HFF-Myc (cell line): ENCODE measurements around the gene PNN.
"Not testable (repeated sequence)": the region's sequence is repeated elsewhere in the genome, so short reads cannot be mapped to it uniquely, and the experiment has no call there.

ENCODE experiments used
- DNase-seq: peaks from one replicate; pipeline ENCODE4 v3.0.0-alpha.2; 2011; ENCODE audit warnings: low read depth; ENCODE audit errors: extremely low read depth
- H3K4me3 ChIP-seq: replicated peaks from 2 replicates; pipeline ENCODE4 v1.5.1; 2011; ENCODE audit warnings: low read depth, mild to moderate bottlenecking, control low read depth, low read length
- CTCF ChIP-seq: IDR thresholded peaks from 2 replicates; pipeline ENCODE4 v1.5.1; 2012; ENCODE audit warnings: mild to moderate bottlenecking, low read depth, low read length, control low read depth; ENCODE audit errors: missing control alignments

PNN gene

GRCh38 chr14:39157491-39157890 is 17.6 kb upstream of the PNN start:
- DNase-seq, result no peak
- no peak overlapping the region for H3K4me3 ChIP-seq
- TF ChIP-seq CTCF, result no peak

GRCh38 chr14:39158222-39158858 is 16.7 kb upstream of the PNN start:
- no peak for DNase-seq
- no peak overlapping the region for H3K4me3 ChIP-seq
- no peak for TF ChIP-seq CTCF

DNA sequence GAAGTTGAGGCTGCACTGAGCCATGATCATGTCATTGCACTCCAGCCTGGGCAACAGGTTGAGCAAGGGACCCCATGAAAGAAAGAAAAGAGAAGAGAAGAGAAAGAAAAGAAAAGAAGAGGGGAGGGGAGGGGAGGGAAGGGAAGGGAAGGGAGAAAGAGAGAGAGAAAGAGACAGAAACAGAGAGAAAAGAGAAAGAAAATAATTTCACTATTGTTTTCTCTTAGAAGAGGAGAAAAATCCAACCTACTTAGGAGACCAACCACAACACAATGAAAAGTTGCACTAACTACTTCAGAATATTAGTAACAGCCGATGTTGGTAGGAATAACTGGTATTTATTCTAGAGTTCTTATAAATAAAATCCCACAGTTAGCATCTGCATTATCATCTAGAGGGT is 14.6 kb upstream of the PNN start:
- DNase-seq, result no peak
- no peak for TF ChIP-seq CTCF

DNA sequence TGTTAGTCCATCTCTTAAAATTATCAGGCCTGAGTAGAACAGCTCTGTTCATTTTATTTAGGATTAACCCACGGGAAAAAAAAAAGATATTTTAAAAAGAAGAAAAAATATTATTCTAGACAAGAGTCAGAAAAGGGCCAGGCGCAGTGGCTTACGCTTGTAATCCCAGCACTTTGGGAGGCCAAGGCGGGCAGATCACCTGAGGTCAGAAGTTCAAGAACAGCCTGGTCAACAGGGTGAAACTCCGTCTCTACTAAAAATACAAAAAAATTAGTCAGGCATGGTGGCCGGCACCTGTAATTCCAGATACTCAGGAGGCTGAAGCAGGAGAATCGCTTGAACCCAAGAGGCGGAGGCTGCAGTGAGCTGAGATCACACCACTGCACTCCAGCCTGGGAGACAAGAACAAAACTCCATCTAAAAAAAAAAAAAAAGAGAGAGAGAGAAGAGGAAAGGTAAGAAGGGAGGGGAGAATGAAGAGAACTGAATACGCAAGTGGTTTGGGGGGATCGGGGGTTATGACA is 7.2 kb upstream of the PNN start:
- 0 out of 2 replicates have a peak overlapping the region, but pooled peaks have one; percentile 84 for H3K4me3 ChIP-seq
- not testable (repeated sequence) for DNase-seq

More for the DNA sequence above, 14.6 kb upstream of the PNN start:
- no peak overlapping the region for H3K4me3 ChIP-seq

GRCh38 chr14:39168591-39168990 is 6.5 kb upstream of the PNN start:
- TF ChIP-seq CTCF, result no peak
- DNase-seq, result no peak
- peak overlapping the region; percentile 84 for H3K4me3 ChIP-seq

- DNase-seq, result no peak
- no peak for TF ChIP-seq CTCF
Observed at GRCh38 chr14:39169541-39169900, 5.5 kb upstream of the PNN start.

DNA sequence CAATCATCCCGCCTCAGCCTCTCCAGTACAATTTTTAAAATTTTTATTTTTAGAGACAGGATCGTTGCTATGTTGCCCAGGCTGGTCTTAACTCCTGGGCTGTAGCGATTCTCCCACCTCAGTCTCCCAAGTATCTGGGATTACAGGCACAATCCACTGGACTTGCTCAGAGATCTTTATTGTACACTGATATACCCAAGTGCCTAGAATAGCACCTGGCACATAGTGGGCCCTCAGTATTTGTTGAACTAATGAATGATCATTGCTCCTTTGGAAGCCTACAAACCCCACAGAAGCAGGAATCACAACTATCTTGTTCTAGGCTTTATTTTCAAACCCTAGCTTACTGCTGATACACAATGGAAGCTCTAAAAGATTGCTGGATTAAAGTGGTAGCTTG is 1.9 kb upstream of the PNN start:
- no peak for TF ChIP-seq CTCF
- H3K4me3 ChIP-seq, result no peak overlapping the region
- DNase-seq, result no peak

More at GRCh38 chr14:39169541-39169900, 5.5 kb upstream of the PNN start:
- H3K4me3 ChIP-seq, result peak overlapping the region; percentile 84
